Fibroblast of skin of left quadriceps (primary cell): Measurements from ENCODE around the gene OSBPL9.
A peak's percentile ranks its signal among the peaks of the same experiment; 100 is the strongest.
"Not testable (repeated sequence)": the region's sequence is repeated elsewhere in the genome, so short reads cannot be mapped to it uniquely, and the experiment has no call there.

Experiments used
- DNase-seq, 2 experiments: peaks; one replicate each; pipeline ENCODE4 v3.0.0-alpha.2; 2013; ENCODE audit warnings: low read depth in 2 of 2

OSBPL9 gene

DNA sequence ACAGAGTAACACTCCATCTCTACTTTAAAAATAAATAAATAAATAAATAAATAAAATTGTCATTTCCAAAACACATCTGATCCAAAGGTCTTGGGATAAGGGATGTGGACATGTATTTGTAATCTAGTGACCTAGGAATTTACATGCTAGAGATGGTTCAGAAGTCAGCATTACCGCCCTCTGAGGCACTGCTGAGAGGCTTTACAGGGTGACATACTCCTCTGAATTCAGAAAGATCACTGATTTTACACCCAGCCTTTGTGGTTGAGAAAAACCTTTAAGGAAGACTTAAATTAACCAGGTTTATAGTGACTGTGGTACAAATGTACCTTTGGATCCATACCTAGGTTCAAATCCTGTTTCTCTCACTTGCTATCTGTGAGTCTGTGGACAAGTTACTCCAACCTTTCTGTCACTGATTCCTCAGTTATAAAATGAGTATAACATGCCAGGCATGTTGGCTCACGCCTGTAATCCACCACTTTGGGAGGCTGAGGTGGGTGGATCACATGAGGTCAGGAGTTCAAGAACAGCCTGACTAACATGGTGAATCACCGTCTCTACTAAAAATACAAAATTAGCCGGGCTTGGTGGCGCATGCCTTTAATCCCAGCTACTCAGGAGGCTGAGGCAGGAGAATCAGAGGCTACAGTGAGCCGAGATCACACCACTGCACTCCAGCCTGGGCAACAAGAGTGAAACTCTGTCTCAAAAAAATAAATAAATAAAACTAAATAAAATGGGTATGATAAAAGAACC is 20.1 kb downstream of the OSBPL9 start:
- DNase-seq = peak; percentile 51 to 56

DNA sequence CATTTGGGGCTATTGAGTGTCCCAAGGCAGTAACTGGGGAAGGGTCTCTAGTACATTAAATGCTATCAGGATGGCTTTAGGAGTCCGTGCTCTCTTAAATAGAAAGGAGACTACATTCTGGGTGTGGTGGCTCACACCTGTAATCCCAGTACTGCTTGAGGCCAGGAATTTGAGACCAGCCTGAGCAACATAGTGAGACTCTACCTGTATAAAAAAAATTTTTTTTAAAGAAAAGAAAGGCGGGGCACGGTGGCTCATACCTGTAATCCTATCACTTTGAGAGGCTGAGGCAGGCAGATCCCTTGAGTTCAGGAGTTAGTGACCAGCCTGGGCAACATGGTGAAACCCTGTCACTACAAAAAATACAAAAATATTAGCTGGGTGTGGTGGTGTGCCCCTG is 21.5 kb downstream of the OSBPL9 start:
- no peak for DNase-seq

DNA sequence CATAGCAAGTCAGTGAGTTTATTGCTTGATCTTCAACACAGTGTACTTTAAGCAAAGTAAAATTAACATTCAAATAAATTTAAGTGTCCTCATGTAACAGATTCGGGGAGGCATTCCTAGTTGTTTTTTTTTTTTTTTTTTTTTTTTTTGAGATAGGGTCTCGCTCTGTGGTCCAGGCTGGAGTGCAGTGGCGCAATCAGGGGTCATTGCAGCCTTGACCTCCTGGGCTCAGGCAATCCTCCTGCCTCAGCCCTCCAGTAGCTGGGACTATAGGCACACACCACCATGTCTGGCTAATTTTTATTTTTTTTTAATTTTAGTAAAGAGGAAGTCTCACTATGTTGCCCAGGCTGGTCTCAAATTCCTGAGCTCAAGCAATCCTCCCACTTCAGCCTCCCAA is 22.8 kb downstream of the OSBPL9 start:
- no peak for DNase-seq

DNA sequence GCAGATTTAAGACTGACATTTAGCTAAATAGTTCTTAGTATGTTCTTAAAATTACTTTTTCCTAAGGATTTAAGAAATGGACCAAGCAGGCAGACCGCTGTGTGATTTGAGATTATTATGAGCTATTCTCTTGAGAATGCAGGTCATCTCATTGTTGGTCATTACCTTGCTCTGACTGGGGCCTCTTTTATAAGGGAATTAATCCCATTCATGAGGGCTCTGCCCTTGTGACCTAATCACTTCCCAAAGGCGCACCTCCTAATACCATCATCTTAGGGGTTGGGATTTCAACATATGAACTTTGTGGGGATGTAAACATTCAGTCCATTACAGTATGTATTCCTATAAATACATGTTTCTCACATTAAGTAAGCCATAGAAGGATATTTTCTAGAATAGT is 24.2 kb downstream of the OSBPL9 start:
- no peak for DNase-seq

DNA sequence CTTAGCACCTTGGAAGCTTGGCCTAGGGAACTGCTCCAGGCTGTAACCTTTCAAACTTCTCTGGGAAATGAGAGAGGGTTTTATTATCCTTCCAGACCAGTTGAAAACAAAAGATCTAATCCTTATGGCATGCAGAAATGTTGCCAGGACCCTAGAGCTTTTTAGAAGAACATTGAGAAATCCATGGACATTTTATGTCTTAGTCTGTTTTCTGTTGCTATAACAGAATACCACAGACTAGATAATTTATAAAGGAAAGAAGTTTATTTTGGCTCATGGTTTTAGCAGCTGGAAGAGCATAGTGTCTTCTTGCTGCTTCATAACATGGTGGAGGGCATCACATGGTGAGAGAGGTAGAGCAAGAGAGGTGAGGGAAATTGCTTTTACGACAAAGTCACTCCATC is 25.8 kb downstream of the OSBPL9 start:
- DNase-seq = peak; percentile 93

DNA sequence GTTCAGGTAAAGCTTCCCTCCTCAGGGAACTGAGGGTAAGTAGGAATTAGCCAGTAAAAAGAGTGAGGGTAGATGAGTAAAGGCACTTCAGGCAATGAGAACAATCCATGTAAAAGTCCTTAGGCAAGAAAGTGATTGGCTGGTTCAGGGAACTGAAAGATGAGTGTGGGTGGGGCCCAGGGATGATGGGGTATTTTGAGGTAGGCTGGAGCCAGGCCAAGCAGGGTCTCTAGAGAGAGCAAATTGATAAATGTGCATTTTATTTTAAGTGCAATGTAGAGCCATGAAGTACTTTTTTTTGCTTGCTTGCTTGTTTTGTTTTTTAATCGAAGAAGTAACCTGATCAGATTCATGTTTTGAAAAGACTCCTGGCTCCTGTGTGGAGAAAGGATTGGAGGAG is 26.5 kb downstream of the OSBPL9 start:
- no peak for DNase-seq

DNA sequence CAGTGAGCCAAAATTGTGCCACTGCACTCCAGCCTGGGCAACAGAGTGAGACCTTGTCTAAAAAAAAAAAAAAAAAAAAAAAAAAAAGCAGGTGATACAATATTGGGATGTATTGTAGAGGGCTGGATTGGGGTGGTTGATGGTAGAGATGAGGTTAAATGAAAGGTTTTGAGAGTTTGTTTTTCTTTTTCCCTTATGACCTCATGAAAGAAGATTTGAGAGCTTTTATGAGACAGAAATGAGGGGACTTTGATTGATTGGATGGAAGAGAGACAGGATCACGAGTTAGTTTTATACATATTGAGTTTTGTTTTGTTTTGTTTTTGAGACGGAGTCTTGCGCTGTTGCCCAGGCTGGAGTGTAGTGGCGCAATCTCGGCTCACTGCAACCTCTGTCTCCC is 27.1 kb downstream of the OSBPL9 start:
- no peak for DNase-seq

DNA sequence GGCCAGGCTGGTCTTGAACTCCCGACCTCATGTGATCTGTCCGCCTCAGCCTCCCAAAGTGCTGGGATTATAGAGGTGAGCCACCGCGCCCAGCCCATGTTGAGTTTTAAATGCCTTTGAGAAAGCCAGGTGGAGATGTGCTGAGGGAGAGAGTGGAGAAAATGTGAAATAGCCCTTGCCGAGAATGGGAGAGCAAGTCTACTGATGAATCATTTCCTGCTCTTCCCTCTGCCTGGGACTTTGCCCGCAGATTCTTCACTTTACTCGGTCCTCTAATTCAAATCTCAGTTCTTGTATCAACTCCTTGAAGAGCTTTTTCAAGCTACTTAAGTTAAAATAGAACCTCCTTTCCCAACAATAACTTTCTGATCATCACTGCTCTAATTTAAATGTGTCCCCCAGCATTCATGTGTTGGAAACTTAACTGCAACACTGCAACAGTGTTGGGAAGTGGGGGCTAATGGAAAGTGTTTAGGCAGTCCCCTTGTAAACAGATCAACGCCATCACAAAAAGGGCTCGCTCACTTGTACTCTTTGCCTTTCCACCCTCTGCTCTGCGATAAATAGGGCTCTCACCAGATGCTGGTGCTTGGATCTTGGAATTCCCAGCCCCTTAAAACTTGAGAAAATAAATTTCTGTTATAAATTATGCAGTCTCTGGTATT is 27.8 kb downstream of the OSBPL9 start:
- DNase-seq = peak in 1 of 2 experiments; percentile 40

DNA sequence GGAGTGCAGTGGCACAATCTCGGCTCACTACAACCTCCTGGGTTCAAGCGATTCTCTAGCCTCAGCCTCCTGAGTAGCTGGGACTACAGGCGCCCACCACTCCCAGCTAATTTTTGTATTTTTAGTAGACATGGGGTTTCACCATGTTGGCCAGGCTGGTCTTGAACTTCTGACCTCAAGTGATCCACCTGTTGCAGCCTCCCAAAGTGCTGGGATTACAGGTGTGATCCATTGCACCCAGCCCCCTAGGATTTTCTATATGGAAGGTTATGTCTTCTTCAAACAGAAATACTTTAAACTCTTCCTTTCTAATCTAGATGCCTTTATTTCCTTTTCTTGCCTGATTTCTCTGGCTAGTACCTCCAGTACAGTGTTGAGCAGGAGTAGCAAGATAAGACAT is 29.7 kb downstream of the OSBPL9 start:
- DNase-seq = not testable (repeated sequence)

DNA sequence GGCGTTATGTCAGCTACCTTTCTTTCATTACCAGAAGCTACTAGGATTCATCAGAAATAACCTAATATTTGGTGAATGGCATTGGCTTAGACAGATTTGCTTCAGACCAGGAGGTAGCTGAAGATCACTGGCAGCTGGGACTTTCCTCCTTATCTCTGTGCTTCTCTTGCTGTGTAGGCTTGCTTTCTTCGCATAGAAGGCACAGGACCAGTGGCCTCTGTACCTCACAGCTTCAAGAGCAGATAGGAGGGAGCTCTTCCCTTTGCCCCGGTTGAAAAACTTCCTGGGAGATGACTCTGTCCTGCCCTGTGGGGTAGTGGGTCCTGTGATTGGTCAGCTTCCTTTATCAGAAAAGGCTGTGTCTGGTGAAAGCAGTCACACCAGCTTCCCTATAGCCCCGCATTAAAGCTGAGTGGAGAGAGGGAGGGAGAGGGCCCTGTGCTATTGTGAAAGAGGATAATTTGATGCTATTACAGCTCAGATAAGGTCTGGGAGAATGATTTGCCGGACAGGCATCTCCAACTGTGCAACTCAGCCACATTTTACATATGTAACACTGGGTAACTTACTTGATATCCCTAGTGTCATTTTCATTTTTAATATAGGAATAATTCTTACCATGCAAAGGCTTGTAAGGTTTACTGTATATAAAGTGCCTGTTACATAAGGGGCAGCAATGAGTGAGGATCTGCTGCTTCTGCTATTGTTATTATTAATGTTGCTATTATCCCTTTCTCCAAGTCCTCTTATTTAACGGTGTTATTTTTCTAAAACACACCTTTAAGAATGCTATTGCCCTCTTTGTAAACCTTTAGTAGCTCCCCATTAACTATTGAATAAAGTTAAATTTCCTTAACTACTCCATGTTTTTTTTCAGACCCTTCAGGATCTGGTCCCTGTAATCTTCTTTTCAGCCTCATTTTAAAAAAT is 31.6 kb downstream of the OSBPL9 start:
- peak; percentile 58 to 69 for DNase-seq

DNA sequence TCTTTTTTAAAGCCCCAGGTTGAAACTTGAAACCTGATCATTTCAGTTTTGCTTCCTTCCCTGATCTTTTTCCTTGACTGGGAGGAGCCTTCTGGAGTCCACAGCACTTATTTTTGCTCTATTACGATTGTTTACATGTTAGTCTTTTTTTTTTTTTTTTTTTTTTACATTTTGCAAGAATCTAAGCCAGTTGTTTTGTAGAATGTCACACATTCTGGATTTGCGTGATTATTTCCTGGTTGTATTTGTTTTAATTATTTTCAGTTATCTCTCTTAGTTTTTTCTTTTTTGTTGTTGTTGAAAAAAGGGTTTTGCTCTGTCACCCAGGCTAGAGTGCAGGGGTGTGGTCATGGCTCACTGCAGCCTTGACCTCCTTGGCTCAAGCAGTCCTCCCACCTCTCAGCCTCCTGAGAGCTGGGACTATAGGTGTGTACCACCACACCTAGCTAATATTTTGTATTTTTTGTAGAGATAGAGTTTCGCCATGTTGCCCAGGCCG is 32.8 kb downstream of the OSBPL9 start:
- DNase-seq = no peak

DNA sequence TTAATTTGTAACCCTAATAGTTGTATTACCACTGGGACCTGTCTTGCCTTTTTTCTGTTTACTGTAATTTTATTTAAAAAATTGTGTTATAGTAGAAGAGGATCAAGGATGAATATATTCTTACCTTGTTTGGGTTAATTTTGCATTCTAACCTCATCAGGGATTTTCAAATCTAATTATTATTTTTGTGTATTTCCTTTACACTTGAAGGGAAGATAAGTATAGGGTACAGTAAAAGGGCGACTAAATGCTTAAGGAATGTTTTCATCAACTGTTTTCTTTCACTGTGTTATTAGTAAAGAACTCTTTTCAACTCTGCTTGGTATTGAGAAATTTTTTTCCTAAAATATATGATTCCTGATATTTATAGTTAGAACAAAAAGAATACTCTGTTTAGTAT is 33.3 kb downstream of the OSBPL9 start:
- no peak for DNase-seq

DNA sequence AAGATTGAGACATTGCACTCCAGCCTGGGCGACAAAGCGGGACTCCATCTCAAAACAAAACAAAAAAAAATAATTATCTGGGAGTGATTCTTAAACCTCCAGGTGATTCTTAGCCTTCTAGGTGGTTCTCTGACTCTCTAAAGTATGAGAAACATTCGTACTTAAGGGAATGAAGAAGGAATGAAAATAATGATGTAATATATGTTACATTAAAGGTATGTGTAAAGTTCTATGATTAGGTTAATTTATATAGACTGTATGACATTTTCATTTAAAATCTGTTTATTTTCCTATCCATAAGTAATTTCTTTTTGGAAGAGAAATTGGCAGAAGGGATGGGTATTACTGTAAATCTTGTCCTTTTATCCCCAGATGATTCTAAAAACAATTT is 34.7 kb downstream of the OSBPL9 start:
- DNase-seq = no peak

DNA sequence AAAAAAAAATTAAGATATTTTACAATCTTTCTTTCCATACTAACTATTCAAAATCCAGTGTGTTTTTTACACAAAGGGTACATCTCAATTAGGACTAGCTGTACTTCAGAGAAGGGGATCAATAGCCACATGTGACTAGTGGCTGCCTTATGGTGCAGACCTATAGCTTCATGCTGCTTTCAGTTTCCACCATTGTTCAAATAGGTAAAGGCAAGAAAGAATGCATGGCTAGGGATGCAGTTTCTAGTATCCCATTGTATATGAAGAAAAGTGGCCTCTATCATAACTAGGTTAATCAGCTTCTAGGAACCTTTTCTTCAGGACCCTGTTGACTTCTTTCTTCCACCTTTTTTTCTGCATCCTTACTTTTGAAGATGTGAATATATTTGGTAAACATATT is 35.7 kb downstream of the OSBPL9 start:
- DNase-seq = no peak

DNA sequence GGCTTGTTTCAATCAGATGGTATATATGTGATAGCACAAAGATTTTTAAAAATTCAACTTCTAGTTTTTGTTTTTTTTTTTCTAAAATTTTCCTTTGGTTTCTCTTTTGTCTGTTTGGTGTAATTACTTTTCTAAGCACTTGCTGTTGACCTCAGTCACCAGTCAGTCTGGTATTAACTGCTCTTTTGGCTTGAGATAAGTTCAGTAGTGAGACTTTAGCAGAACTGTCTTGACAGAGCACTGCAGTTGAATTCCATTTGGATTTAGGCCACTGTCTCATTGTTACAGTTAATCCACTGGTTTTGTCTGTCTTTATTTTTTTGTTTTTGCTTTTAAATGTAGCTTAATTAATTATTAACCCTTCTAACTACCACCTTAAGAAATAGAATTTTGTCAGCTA is 36.2 kb downstream of the OSBPL9 start:
- no peak for DNase-seq

DNA sequence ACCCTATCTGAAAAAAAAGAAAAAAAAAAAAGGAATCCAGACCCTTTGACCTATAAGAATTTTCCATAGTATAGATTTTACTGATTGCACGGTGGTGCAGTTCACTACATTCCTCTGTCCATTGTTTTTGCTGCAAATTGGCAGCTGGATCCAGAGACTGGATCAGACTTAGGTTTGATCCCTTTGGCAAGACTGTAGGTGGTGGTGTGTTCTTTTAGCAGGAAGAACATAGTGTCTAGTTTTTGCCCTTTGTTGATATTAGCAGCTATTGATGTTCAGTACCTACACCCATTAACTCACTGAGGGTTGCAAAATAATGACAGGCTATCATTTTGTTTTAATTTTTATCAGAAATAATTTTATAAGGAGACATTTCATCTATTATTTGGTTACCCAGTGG is 37.1 kb downstream of the OSBPL9 start:
- no peak for DNase-seq

DNA sequence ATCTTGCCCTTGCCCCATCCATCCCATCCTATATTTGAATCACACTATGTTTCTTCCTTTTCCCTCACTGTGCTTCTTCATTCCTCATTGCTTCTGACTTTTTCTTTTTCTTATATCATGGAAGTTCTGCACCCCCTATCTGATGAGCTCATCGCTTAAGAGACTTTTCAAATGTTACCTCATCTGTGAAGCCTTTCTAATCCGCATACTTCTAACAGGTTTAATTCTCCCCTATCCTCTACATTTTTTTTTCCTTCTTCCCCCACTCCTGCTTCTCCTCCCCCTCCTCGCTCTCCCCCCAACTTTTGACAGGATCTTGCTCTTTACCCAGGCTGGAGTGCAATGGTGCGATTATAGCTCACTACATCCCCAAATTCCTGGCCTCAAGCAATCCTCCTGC is 39.5 kb downstream of the OSBPL9 start:
- DNase-seq = no peak

DNA sequence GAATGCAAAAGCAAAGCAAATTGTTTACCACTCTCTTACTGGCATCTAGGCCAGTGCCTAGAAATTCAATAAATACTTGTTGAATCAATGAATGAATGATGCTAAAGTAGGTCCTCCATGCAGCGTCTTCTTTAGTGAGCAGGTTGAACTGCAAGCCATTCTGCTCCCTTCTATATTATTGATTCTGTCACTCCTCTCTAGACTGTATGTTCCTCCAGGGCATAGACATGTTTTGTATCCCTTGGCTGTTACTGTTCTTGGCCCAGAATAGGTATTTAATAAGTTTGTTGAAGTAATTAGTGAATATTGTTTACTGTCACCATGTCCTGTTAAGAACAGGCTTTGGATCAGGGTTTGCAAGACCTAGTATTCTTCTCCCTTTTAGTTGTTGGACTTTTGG is 43.7 kb downstream of the OSBPL9 start:
- no peak for DNase-seq

DNA sequence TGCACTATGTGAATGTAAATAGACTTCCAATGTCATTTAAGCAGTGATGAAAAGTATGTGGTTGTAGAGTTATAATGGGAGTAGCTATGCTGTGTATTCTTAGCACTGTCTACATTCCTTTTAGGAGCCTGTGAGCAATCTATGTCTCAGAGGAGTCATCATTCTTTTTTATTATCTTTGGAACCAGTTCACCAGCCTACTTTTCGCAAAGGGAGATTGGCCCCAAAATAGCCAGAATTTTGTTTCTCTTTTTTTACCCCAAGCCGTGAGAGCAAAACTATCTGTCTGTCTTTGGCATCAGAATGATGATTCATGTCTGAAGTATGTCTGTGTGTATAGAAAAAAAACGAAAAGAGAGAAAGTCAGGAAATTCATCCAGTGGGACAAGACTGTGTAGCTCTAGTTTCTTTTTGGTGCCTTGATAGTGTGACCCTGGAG is 44.2 kb downstream of the OSBPL9 start:
- peak; percentile 98 to 99 for DNase-seq

DNA sequence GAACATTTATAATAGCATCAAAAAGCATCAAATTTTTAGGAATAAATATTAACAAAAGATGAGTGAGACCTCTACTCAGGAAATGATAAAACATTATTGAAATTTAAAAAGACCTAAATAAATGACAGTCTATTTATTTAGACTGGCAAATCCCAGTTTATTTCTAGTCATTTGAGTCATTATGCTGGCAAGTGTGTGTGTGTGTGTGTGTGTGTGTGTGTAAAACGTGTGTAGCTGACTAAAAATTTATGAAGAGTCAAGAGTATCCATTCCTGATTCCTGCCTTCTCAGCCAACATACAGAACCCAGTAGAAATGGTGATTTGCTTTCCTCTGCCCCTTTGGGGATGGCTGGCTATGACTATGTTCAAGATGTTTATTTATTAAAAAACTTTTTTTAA is 46.2 kb downstream of the OSBPL9 start:
- no peak for DNase-seq

DNA sequence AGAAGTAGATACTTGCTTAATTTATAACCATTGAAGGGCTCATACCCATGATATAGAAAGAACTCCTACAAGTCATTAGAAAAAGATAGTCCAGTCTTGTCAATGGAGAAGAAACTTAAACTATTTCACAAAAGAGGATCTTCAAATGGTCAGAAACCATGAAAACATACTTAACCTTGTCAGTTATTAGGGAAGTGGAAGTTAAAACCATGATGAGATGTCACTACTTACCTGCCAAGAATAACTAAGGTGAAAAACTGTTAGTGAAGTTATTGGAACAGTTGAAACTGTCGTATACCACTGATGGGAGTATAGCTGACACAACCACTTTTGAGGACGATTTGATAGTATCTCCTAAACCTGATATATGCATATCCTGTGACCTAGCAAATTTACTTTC is 46.8 kb downstream of the OSBPL9 start:
- DNase-seq = no peak
